NOMO-1 (cell line): Measurements from ENCODE around the gene PAX1.

Experiments used
- DNase-seq, 2 experiments: peaks; one replicate each; lab custom pipeline; 2025; ENCODE audit not compliant: unreplicated experiment in 2 of 2; lab: John Stamatoyannopoulos, UW

Gene PAX1

DNA sequence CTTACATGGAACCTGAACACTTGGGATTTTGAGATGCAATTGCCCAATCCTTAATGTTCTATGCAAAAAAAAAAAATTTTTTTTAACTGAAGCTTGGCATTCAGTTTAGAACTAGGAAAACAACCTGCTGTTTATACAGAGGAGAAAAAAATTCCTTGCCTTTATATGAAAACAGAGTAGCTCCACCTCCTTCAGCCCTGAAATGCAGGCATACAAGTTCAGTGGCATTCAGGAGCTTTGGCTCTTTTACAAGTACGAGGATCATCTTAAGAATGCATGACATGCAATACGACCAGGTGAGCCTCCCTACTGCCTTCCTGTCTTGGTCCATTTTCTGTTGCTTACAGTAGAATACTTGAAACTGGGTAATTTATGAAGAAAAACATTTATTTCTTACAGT lies 20.4 kb downstream of the PAX1 start:
- DNase-seq = no peak

DNA sequence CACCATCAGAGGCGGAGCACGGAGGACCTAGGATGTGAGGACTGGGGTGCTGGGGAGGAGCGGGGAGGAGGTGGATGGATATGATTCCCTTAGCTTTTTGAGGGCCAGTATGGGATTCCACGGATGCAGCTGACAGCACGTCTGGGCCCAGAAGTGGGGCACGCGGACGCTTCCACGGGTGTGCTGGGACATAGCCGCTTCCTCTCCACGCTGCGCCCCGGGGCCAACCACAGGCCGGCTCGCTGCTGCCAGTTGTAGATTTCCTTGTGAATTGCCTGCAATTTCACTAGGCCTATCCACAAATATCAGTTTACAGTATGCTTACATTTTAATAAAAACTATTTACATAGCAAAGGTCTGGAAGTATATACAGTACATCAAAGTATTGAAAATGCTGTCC lies 23.9 kb downstream of the PAX1 start:
- DNase-seq = no peak

DNA sequence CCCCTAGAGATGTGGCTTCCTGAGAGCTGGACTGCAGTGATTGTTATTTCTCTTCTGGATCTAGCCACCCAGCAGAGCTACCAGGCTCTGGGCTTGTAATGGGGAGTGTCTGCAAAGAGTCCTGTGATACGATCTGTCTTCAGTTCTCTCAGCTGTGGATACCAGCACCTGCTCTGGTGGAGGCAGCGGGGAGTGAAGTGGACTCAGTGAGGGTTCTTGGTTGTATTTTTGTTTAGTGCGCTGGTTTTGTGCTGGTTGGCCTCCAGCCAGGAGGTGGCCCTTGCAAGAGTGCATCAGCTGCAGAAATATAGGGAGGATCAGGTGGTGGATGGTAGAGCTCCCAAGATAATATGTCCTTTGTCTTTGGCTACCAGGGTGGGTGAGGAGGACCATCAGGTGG lies 33.7 kb downstream of the PAX1 start:
- no peak for DNase-seq

DNA sequence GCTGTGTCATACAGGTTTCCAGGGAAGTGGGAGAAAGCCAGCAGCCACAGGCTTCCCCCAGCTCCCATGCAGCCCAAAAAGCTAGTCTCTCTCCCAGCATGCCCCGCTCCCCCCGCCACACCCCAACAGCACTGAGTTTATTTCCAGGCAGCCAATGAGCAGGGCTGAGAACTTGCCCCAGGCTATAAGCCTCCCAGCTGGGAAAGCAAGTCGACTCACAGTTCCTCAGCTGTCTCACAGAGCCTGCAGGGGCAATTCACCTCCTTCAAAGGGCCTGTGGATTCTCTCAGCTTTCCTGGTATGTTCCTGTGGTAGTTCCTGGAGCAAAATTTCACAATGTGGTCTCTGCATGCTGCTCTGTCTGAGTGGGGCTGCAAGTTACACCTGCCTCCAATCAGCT lies 34.2 kb downstream of the PAX1 start:
- no peak for DNase-seq

DNA sequence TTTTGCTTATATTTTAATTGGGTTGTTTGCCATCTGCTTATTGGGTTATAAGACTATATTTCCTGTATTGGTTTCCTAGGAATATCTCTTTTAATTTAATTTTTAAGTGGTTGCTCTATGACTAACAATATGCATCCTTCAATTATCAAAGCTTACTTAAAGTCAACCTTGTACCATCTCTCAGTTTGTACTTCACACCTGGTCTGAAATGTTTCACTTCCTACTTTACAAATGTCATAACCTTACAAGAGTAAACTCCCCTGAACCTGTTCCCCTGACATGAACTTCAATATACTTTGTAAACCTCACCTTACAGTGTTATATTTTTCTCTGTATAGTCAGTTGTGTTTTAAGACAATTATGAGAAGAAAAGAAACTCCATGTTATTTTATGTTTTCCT lies 35.8 kb downstream of the PAX1 start:
- DNase-seq = no peak

DNA sequence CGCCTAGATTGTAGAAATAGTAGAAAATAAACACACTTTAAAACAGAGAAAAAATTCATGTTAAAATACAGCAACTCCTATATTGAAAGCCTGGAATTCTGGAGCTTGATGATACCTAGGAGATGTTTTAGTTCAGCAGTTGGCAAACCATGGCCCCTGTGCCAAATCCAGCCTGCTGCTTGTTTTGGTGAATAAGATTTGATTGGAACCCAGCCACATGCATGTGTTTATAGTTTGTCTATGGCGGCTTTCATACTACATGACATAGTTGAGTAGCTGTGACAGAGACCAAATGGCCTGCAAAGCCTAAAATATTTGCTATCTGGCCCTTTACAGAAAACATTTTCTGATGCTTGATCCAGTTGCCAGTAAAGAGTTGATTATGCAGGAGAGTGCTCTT lies 57.2 kb downstream of the PAX1 start:
- DNase-seq = no peak

DNA sequence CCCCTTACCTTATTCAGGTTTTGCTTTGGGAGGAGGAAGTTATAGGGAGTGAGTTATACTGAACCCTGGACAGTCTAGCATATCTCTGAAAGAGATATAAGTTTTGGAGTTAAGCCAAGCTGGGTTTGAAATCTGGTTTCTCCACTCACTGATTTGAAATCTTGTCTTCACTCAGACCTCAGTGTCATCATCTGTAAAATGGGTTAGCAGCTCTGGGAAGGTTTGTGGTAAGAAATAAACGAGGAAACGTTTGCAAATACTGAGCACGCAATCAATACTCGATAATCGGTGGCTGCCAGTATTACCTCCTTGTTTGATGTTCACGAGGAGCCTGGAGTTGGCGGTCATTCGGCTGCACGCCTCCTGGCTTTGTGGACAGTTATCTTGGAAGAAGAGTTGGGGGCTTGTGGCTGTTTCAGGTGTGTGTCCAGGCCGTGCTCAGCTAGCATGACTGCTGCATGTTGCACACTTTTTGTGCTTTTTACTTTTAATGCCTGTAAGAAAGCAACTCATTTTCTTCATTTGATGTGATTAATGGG lies 61.8 kb downstream of the PAX1 start:
- no peak for DNase-seq

DNA sequence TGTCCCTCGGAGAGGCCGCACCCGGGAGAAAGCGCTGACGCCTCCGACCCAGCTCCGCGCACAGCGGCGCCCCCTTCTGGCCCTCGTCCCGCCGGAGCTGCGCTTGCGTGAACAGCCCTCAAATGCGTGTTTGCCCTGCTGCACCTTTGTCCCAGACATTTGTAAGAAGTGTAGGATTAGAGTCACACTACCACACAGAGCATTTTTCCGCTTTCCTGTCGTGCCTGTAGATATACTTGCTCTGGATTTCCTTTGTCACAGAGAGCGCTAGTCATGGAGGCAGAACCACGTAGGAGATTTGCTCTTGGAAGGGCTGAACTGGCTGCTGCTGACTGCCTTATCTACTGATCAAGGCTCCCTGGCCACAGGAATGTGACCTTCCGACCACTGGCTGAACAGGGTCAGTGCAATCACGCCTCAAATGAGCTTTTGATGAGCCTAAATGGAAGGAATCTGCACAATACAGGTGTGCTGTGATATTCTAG lies 62.3 kb downstream of the PAX1 start:
- no peak for DNase-seq
